Hepatocyte (in vitro differentiated cells): ENCODE measurements around the gene SCARF1.

Source experiments
- EZH2 ChIP-seq: fragments of 200-600 bp; sonication (generic); IDR thresholded peaks from 2 replicates; pipeline ENCODE4 v1.6.1; 2016; ENCODE audit warnings: antibody characterized with exemption, mild to moderate bottlenecking, borderline replicate concordance
- EZH2phosphoT487 ChIP-seq: fragments of 200-600 bp; sonication (generic); IDR thresholded peaks from one replicate; pipeline ENCODE4 v1.6.1; 2018; ENCODE audit warnings: antibody characterized with exemption, mild to moderate bottlenecking, low read depth, moderate library complexity; ENCODE audit not compliant: unreplicated experiment, severe bottlenecking
- TF ChIP-seq, protein P1 (sequence below): fragments of 200-600 bp; sonication (generic); IDR thresholded peaks from 2 replicates; pipeline ENCODE4 v1.5.1; 2016; ENCODE audit warnings: antibody characterized with exemption, mild to moderate bottlenecking; ENCODE audit not compliant: poor library complexity

DNA sequence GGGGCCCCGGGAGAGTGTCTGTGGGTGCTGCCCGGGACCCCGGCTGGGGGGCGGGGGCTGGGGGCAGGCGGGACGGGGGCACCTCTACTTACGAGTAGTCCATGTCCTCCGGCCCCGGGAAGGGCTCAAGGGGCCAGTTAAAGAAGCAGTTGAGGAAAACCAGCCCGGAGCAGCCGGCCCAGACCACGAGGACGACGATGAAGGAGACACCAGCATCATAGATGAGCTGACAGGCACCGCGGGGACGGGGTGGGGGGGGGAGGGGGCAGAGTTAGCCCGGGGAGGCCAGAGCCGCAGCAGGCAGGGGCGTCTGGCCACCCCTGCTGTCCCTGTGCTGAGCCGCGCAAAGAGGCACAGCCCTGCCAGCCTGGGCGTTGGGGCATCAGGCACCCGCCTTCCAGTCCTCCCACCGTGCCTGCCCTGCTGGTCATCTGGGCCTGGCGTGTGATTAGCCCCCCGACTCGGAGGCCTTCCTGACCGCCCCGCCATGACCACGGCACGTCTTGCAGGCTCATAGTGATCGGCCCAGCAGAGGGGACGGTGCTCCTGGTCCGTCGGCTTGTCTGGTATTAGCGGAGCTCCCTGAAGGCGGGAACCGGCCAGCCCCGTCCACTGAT lies 54.0 kb downstream of the SCARF1 start:
- TF ChIP-seq, protein P1, sequence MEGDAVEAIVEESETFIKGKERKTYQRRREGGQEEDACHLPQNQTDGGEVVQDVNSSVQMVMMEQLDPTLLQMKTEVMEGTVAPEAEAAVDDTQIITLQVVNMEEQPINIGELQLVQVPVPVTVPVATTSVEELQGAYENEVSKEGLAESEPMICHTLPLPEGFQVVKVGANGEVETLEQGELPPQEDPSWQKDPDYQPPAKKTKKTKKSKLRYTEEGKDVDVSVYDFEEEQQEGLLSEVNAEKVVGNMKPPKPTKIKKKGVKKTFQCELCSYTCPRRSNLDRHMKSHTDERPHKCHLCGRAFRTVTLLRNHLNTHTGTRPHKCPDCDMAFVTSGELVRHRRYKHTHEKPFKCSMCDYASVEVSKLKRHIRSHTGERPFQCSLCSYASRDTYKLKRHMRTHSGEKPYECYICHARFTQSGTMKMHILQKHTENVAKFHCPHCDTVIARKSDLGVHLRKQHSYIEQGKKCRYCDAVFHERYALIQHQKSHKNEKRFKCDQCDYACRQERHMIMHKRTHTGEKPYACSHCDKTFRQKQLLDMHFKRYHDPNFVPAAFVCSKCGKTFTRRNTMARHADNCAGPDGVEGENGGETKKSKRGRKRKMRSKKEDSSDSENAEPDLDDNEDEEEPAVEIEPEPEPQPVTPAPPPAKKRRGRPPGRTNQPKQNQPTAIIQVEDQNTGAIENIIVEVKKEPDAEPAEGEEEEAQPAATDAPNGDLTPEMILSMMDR = no peak
- TF ChIP-seq EZH2phosphoT487 (no peak), EZH2 (no peak)
